NCI-H1930 (cell line): Measurements from ENCODE around the gene ART1.
"Not testable (repeated sequence)": the region's sequence is repeated elsewhere in the genome, so short reads cannot be mapped to it uniquely, and the experiment has no call there.

Experiments
- DNase-seq, 2 experiments: peaks; one replicate each; lab custom pipeline; 2025; lab: John Stamatoyannopoulos, UW

Gene ART1

GRCh38 chr11:3644817-3645235 is at the start of gene ART1:
Gene ART1, plus strand, starts transcription at chr11:3645128. Its CDS starts 14,086 bp downstream, at chr11:3659214.
- no peak for DNase-seq

GRCh38 chr11:3597743-3598142 is 47.2 kb upstream of the ART1 start:
- not testable (repeated sequence) for DNase-seq

DNA sequence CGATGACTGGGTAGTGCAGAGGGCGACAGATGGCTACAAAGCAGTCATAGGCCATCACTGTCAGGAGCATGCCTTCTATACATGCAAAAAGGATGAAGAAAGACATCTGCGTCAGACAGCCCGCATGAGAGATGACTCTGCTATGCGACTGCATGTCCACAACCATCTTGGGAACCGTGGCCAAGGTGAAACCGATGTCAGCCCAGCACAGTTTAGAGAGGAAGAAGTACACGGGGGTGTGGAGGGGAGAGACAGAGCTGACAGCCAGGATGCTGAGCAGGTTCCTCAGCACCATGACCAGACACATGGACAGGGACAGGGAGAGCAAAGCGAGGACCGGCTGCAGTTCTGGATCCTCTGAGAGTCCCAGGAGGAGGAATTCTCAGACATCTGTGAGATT is 44.7 kb upstream of the ART1 start:
- not testable (repeated sequence) for DNase-seq

DNA sequence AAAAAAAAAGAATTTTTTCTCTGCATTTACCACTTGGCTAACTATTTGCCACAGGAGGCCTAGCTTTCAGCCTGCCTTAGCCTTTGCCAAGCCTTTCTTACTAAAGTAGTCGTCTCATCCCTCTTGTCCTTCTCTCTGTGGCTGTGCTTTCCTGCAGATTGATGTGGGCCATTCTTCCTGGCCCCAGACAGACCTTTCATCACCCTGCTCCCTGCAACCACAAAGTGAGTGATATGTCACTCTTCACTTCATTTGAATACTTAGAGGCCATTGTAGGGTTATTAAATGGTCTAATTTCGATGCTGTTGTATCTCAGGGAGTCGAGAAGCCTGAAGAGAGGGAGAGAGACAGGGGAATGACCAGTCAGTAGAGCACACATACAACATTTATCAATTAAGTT is 40.8 kb upstream of the ART1 start:
- DNase-seq, result no peak

DNA sequence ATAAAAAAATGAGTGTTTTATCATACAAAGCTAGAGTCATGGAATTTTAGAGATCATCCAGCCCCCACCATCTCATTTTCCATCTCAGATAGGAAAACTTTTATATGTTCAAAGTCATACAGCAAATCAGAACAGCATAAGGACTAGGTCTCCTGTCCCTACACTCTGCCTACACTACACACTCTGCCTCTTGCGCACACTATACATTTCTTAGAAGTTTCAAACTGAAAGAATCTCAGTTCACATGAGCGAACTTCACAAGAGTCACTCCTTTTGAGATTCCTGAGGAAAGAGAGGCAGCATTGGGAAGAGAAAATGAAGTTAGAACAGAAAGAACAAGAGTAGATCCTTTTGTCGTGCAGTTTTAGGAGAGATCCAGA is 39.7 kb upstream of the ART1 start:
- DNase-seq, result no peak

DNA sequence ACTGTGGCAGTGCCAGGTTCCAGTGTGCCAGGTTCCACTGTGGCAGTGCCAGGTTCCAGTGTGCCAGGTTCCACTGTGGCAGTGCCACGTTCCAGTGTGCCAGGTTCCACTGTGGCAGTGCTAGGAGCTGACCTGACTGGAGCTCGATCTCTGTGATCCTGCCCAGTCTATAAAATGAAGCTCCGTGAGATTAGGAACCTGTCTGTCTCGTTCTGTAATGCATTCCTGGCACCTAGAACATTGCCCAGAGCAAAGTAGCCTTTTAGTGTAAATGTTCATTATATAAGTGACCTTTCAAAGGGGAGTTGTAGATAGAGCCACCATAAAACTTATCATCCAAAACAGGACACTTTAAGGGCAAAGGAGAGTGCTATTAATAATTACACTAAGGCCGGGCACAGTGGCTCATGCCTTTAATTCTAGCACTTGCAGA is 39.1 kb upstream of the ART1 start:
- no peak for DNase-seq

DNA sequence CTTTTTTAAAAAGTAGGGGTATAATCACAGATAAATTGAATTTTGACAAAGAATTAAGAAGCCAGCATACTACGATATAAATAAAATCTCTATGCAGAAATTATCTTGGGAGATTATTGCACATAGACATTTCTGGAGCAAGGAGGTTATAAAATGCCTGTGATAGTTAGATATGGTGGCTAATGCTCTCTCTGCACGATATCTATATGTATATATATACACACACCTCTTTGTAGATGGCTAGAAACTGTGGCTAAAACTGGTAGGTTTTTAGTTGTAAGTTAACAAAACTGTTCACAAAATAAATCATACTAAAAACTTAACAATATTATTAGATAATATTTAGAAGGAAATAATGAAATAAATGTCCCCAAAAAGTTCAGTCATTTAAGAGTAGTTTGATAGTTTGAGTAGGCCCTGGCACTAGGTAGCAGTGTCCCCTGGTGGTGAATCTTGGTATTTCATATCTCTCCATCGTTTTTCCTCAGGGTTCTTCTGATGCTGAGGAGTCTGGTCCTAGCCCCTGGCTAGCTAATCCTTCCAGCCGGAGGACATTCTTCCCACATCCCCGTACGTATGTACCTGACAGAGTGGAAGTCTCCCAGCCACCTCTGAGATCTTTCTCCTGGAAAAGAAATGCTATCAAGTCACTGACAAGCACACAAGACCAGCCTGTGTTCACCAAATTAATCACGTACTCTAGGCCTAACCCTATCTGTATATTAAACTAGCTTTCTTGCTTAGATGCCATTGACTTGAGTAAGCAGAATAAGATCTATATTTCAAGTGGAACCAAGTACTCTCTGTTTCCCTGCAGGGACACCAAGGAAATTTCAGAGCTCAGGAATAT is 35.3 kb upstream of the ART1 start:
- DNase-seq, result peak in 1 of 2 experiments; percentile 45

- no peak for DNase-seq
These were observed 34.1 kb upstream of the ART1 start for GRCh38 chr11:3610846-3611245.

GRCh38 chr11:3611976-3612678 is 32.8 kb upstream of the ART1 start:
- no peak for DNase-seq

DNA sequence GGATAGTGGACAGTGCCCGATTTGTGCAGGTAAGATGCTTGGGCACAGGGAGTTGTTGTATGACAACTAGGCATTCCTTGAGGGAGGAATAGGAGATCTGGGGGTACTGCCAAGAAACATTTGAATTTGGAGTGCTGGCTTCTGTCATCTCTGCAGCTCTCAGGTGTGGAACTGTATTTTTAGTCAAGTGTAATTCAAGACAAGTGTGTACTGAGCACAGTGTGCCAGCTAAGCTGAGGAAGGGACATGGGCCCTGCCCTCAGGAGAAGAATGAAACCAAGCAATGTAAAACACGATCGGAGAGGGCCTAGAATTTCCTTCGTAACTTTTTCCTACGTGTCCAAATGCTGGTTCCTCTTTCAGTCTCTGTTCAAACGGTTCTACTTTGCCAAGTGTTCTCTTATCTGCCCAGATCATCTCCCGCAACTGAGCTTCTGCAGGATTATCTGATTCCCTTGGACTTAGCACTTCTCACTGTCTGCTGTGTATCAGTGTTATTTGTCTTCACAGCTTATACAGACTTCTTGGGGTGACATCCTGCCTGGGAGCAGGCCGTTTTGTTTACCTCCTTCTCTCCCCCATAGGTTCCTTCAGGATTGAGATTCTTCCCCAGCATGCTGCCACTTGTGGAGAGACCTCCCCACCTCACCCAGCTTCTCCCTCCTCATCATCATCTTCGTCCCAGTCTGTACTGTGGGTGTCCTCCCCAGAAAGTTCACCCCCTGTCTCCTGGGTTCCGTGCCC is 30.8 kb upstream of the ART1 start:
- DNase-seq, result no peak

DNA sequence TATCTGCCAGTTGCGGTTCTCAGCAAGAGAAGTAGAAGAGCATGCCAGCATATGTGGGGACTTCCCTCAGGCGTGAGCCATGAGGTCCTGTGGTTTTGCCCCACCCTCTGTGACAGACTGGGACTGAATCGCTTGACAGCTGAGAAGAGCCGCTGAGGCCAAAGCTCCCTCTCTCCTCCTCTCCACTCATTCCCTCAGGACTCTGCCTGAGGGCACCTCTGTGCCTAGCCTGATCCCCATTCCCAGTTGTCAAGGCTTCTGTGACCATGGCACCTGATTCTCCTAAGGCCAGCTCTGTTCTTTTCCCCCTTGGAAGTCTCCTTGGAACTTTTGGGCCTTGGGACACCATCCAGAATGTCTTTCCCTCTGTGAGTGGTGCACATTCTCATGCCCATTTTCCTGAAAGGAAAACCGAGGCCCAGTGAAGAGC is 30.2 kb upstream of the ART1 start:
- no peak for DNase-seq

- DNase-seq, result no peak
These were observed 28.9 kb upstream of the ART1 start for GRCh38 chr11:3615998-3616397.

GRCh38 chr11:3616721-3617460 is 28.0 kb upstream of the ART1 start:
- DNase-seq, result no peak

GRCh38 chr11:3617990-3618389 is 26.9 kb upstream of the ART1 start:
- no peak for DNase-seq

DNA sequence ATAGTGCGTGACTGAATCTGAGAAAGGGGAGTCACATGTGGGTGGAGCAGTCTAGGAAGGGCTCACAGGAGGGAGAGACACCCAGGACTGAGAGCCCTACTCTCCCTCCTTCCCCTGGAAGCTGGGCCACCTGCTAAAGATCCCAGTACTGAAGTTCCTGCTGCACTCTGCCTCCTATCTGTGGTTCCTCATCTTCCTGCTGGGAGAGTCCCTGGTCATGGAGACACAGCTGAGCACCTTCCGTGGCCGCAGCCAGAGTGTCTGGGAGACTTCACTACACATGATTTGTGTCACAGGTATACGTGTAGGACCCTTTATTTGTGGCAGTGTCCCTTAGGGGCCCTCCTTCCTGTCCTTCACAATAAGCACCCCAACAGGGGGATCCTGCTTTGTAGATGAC is 22.4 kb upstream of the ART1 start:
- no peak for DNase-seq

GRCh38 chr11:3623121-3623520 is 21.8 kb upstream of the ART1 start:
- no peak for DNase-seq

GRCh38 chr11:3623767-3624458 is 21.0 kb upstream of the ART1 start:
- no peak for DNase-seq

DNA sequence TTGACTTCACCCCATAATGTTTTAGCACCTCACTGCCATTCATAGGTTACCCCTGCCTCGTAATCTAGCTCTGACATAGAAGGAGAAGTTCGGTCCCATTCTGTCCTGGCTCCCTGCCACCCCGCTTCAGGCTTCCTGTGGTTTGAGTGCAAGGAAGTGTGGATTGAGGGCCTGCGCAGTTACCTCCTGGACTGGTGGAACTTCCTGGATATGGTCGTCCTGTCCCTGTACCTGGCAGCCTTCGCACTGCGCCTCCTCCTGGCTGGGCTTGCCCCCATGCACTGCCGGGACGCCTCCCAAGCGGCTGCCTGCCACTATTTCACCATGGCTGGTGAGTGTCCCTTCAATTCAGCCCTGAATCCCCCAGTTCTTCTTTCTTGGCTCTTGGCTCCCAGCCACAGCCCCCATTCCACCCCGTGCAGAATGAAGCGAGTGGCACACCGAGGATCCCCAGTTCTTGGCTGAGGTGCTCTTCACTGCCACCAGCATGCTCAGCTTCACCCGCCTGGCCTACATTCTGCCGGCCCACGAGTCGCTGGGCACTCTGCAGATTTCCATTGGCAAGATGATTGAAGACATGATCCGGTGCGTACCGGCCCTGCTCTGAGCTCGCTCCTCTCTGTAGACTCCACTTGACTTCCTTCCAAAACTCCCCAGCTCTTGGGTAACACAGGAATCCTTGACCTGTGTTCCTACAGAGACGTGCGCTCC is 18.5 kb upstream of the ART1 start:
- no peak for DNase-seq

- DNase-seq, result no peak
These were observed 17.6 kb upstream of the ART1 start for GRCh38 chr11:3627291-3627690.

DNA sequence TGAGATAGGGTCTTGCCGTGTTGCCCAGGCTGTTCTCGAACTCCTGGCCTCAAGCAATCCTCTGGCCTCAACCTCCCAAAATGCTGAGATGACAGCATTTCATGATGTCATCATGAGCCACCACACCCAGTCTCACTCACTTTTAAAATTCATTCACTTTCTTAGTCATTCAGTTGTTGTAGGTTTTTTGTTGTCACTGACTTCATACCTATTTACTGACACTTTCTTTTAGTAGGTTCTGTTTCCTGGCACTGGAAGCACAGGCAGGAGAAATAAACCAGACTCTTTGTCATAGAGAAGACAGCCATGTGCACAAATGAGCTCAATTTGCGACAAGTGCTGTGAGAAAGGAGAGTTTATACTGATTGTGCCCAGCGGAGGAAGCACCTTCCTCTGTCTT is 13.6 kb upstream of the ART1 start:
- DNase-seq, result no peak
